Smooth muscle cell (in vitro differentiated cells): Measurements from ENCODE around the gene ASXL1. TPM values are rescaled to one million over a fixed set of nuclear protein-coding genes. Genes with fewer than 3 reads are reported as not detected.

Source experiments
- DNase-seq: peaks from one replicate; lab custom pipeline; 2025; ENCODE audit not compliant: unreplicated experiment; lab: John Stamatoyannopoulos, UW
- H2AFZ ChIP-seq: fragments of 200-600 bp; sonication (generic); 2 replicates; pipeline ENCODE4 v1.6.0; 2016; ENCODE audit warnings: antibody characterized with exemption, low read depth, mild to moderate bottlenecking
- H3F3A ChIP-seq: fragments of 200-600 bp; sonication (generic); 2 replicates; pipeline ENCODE4 v1.6.0; 2017; ENCODE audit warnings: antibody characterized with exemption, low read depth
- H3K27ac ChIP-seq: fragments of 200-600 bp; sonication (generic); 2 replicates; pipeline ENCODE4 v1.5.1; 2016; ENCODE audit warnings: low read depth, mild to moderate bottlenecking
- H3K27me3 ChIP-seq: fragments of 200-600 bp; sonication (generic); 2 replicates; pipeline ENCODE4 v1.6.1; 2016; ENCODE audit warnings: low read depth, mild to moderate bottlenecking
- H3K36me3 ChIP-seq: fragments of 200-600 bp; sonication (generic); 2 replicates; pipeline ENCODE4 v1.5.1; 2016; ENCODE audit warnings: low read depth
- H3K4me1 ChIP-seq: fragments of 200-600 bp; sonication (generic); 2 replicates; pipeline ENCODE4 v1.5.1; 2016; ENCODE audit warnings: low read depth
- H3K4me2 ChIP-seq: fragments of 200-600 bp; sonication (generic); 2 replicates; pipeline ENCODE4 v1.6.0; 2016; ENCODE audit warnings: mild to moderate bottlenecking
- H3K4me3 ChIP-seq: fragments of 200-600 bp; sonication (generic); 2 replicates; pipeline ENCODE4 v1.5.1; 2016; ENCODE audit warnings: mild to moderate bottlenecking
- H3K79me2 ChIP-seq: fragments of 200-600 bp; sonication (generic); 2 replicates; pipeline ENCODE4 v1.6.0; 2016; ENCODE audit warnings: low read depth, mild to moderate bottlenecking
- H3K9ac ChIP-seq: fragments of 200-600 bp; sonication (generic); 2 replicates; pipeline ENCODE4 v1.6.0; 2016; ENCODE audit warnings: low read depth
- H3K9me3 ChIP-seq: fragments of 200-600 bp; sonication (generic); replicated peaks from 2 replicates; pipeline ENCODE4 v1.5.1; 2016; ENCODE audit warnings: low read depth
- H4K20me1 ChIP-seq: fragments of 200-600 bp; sonication (generic); 2 replicates; pipeline ENCODE4 v1.6.0; 2016; ENCODE audit warnings: low read depth
- WGBS: methylation state at CpG from one replicate; pipeline ENCODE4 v1.1.7; 2016; ENCODE audit warnings: low lambda C conversion rate; 5-methylcytosine and 5-hydroxymethylcytosine counted together
- polyA plus RNA-seq: library from polyadenylated mRNA; unstranded; fragments of >200 nt; fragmentation: Nextera tagmentation; extraction: Ambion mirVana; gene quantifications from 2 replicates; pipeline ENCODE4 v1.2.1, GENCODE V29; 2016
- total RNA-seq: library from RNA; depleted of rRNA; stranded (reverse); fragments of >200 nt; gene quantifications from 2 replicates; pipeline ENCODE4 v1.2.3, GENCODE V29; 2014
- TF ChIP-seq, protein P1 (sequence below): fragments of 200-600 bp; sonication (generic); IDR thresholded peaks from 2 replicates; pipeline ENCODE4 v1.5.1; 2017; ENCODE audit warnings: borderline replicate concordance, mild to moderate bottlenecking, antibody characterized with exemption; ENCODE audit not compliant: insufficient read depth, poor library complexity, severe bottlenecking

Gene ASXL1
- total and polyA plus RNA-seq, 2 experiments from 2014 or later, result 46.5 to 62.1 TPM

GRCh38 chr20:32416206-32416605 lies 58.1 kb downstream of the ASXL1 start:
- peaks cover 89% of the 10 kb centered on the region for H3K79me2 ChIP-seq
- no peaks in the 10 kb centered on the region for H3K27me3 ChIP-seq
- H3K4me3 ChIP-seq, result no peak overlapping the region
- TF ChIP-seq, protein P1, sequence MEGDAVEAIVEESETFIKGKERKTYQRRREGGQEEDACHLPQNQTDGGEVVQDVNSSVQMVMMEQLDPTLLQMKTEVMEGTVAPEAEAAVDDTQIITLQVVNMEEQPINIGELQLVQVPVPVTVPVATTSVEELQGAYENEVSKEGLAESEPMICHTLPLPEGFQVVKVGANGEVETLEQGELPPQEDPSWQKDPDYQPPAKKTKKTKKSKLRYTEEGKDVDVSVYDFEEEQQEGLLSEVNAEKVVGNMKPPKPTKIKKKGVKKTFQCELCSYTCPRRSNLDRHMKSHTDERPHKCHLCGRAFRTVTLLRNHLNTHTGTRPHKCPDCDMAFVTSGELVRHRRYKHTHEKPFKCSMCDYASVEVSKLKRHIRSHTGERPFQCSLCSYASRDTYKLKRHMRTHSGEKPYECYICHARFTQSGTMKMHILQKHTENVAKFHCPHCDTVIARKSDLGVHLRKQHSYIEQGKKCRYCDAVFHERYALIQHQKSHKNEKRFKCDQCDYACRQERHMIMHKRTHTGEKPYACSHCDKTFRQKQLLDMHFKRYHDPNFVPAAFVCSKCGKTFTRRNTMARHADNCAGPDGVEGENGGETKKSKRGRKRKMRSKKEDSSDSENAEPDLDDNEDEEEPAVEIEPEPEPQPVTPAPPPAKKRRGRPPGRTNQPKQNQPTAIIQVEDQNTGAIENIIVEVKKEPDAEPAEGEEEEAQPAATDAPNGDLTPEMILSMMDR, result no peak
- no peak overlapping the region for H2AFZ ChIP-seq
- no peak for DNase-seq
- no peaks in the 10 kb centered on the region for H3K9me3 ChIP-seq
- H3K4me2 ChIP-seq, result no peak overlapping the region
- no peaks in the 10 kb centered on the region for H3K36me3 ChIP-seq
- H3K4me1 ChIP-seq, result no peaks in the 10 kb centered on the region
- H3K9ac ChIP-seq, result no peak overlapping the region
- H3F3A ChIP-seq, result peaks cover 4% of the 10 kb centered on the region
- H3K27ac ChIP-seq, result no peak overlapping the region
- H4K20me1 ChIP-seq, result peaks cover 98% of the 10 kb centered on the region
- WGBS, result 89% methylated on average over 2 of the region's 2 CpGs

DNA sequence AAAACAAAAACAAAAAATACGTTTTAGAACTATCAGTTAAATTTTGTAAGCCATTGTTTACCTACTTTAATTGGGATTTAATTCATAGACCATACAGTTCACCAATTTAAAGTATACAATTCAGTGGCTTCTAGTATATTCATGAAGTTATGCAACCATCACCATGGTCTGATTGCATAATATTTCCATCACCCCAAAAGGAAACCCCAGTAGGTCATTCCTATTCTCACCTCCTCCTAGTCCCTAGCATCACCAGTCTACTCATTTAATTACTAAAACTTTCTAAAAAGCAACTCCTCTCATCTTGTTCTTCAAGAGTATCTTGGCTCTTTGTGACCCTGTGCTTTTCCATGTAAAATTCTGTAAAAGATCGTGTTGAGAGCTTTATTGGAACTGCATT lies 60.2 kb downstream of the ASXL1 start:
- no peaks in the 10 kb centered on the region for H3K4me1 ChIP-seq
- H3F3A ChIP-seq, result peaks cover 4% of the 10 kb centered on the region
- H3K36me3 ChIP-seq, result no peaks in the 10 kb centered on the region
- peaks cover 97% of the 10 kb centered on the region for H4K20me1 ChIP-seq
- no peaks in the 10 kb centered on the region for H3K9me3 ChIP-seq
- no peak for DNase-seq
- H3K27me3 ChIP-seq, result no peaks in the 10 kb centered on the region
- no peak overlapping the region for H3K4me3 ChIP-seq
- H3K4me2 ChIP-seq, result no peak overlapping the region
- 95% methylated on average over 2 of the region's 2 CpGs for WGBS
- no peak overlapping the region for H3K9ac ChIP-seq
- H2AFZ ChIP-seq, result no peak overlapping the region
- TF ChIP-seq, protein P1, result no peak
- H3K79me2 ChIP-seq, result peaks cover 87% of the 10 kb centered on the region
- no peak overlapping the region for H3K27ac ChIP-seq

DNA sequence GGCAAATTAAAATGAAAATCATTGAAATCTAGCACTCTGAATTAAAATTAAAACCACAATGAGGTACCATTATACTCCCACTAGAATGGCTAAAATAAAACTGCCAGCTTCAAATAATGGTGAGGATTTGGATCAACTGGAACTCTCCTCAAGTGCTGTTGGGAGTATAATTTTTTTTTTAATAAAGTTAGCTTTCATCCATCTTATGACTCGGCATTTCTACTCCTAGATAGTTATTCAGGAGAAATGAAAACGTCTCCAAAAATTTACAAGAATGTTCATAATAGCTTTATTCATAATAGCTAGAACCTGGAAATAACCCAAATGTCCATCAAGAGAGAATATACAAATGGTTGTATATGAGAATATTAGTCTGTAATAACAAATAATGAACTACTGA lies 63.2 kb downstream of the ASXL1 start:
- no peak overlapping the region for H3K27ac ChIP-seq
- no peak overlapping the region for H3K4me2 ChIP-seq
- H3K9ac ChIP-seq, result no peak overlapping the region
- no peaks in the 10 kb centered on the region for H3K36me3 ChIP-seq
- peaks cover 97% of the 10 kb centered on the region for H4K20me1 ChIP-seq
- peaks cover 94% of the 10 kb centered on the region for H3K79me2 ChIP-seq
- no peak for DNase-seq
- H3K27me3 ChIP-seq, result no peaks in the 10 kb centered on the region
- H3F3A ChIP-seq, result no peaks in the 10 kb centered on the region
- WGBS, result 58% methylated on average over 2 of the region's 2 CpGs
- no peaks in the 10 kb centered on the region for H3K4me1 ChIP-seq
- H3K4me3 ChIP-seq, result no peak overlapping the region
- no peaks in the 10 kb centered on the region for H3K9me3 ChIP-seq
- TF ChIP-seq, protein P1, result no peak
- H2AFZ ChIP-seq, result no peak overlapping the region

GRCh38 chr20:32427996-32428395 lies 69.9 kb downstream of the ASXL1 start:
- peaks cover 96% of the 10 kb centered on the region for H4K20me1 ChIP-seq
- WGBS, result 97% methylated on average over 6 of the region's 6 CpGs
- no peak overlapping the region for H3K4me2 ChIP-seq
- H3K27me3 ChIP-seq, result no peaks in the 10 kb centered on the region
- no peaks in the 10 kb centered on the region for H3K4me1 ChIP-seq
- no peak overlapping the region for H3K27ac ChIP-seq
- H3K9ac ChIP-seq, result no peak overlapping the region
- peaks cover 48% of the 10 kb centered on the region for H3K79me2 ChIP-seq
- no peak for DNase-seq
- H3K4me3 ChIP-seq, result no peak overlapping the region
- no peaks in the 10 kb centered on the region for H3K9me3 ChIP-seq
- H3F3A ChIP-seq, result peaks cover 19% of the 10 kb centered on the region
- no peak overlapping the region for H2AFZ ChIP-seq
- H3K36me3 ChIP-seq, result peaks cover 18% of the 10 kb centered on the region
- TF ChIP-seq, protein P1, result no peak
